IPS DF 4.7 (cell line): ENCODE results near the gene CRPPA.
"Not testable (repeated sequence)": the region's sequence is repeated elsewhere in the genome, so short reads cannot be mapped to it uniquely, and the experiment has no call there.

Experiments
- DNase-seq: peaks from one replicate; pipeline ENCODE4 v3.0.0-alpha.2; 2013; ENCODE audit warnings: low spot score; ENCODE audit errors: extremely low read depth

Gene CRPPA

DNA sequence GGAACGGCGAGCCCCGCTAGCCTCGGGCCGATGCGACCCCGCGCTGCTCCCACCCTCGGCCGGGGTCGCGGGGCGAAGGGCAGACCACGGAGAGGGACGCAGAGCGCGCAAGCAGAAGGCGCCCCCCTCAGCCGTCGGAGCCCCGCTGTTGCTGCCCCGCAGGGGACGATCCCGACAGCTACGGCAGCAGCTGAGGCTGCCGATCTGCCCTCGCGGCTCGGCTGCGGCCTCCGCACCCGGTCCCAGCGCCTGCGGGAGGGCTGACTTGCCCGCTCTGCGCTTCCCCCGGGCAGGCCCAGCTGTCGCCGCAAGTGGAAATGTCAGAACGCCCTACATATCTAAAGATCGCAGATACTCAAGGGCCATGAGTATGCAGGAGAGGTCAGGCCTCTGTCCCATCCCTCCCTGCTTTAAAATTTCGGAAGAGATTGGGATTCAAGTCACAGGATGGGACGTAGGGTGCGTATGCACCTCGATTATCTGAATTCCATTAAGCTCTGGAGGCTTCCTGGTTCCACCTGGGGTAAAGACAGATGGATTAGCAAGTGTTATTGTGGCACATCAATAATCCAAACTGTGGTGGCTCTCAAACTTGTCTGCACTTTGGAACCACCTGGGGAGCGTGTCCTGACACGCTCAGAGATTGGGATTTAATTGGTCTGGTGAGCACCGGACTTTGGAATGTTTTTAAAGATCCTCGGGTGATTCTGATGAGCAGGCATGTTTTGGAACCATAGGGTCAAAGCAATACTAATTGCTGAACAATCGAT lies at the start of gene CRPPA:
TSS of gene CRPPA (minus strand) at position 206 of the 770 bp plus-strand sequence. CDS start 216 bp downstream, outside the sequence.
- DNase-seq: no peak

DNA sequence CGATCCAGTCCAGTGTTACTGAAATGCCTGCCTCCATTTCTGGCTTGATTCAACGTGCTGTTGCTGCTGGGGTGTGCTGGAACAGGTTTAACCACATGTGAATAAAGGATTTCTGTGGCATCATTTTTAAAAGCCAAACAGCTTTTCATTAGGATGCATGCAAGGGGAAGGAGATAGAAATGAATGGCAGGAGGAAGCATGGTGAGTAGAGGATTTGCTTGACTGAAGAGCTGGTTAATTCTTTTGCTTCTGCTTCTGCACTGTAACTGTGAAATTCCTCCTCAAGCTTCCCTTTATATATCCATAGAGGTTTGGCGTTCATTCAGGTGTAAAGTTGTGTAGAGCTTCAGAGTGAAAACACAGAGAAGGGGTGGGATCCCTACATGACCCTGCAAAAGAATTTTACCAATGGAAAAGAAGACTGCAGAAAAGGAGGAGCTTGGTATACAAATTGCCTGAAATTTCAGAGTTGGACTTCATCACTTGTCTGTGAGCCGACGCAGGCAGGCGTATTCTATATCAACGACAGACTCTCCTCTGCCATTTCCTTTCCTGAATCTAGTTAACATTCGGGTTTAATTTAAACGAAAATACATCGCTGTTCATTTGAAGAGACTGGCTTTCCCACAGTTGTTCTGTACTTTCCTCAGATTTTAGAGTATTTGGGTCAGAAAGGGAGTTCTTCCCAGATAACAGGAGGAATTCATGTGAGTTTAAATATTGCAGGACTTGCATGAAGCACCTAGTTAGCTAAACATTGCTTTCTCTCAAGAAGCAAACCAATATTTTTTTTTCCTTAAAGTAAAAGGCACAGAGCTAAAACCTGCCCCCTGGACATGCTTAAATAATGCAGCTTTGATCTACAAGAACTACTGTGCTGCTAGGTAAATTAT lies 44.4 kb upstream of the CRPPA start, which contains the start of gene SOSTDC1:
TSS of gene SOSTDC1 (minus strand) at position 270 of the 893 bp plus-strand sequence. CDS start at position 200, 70 bp downstream.
- DNase-seq: no peak

DNA sequence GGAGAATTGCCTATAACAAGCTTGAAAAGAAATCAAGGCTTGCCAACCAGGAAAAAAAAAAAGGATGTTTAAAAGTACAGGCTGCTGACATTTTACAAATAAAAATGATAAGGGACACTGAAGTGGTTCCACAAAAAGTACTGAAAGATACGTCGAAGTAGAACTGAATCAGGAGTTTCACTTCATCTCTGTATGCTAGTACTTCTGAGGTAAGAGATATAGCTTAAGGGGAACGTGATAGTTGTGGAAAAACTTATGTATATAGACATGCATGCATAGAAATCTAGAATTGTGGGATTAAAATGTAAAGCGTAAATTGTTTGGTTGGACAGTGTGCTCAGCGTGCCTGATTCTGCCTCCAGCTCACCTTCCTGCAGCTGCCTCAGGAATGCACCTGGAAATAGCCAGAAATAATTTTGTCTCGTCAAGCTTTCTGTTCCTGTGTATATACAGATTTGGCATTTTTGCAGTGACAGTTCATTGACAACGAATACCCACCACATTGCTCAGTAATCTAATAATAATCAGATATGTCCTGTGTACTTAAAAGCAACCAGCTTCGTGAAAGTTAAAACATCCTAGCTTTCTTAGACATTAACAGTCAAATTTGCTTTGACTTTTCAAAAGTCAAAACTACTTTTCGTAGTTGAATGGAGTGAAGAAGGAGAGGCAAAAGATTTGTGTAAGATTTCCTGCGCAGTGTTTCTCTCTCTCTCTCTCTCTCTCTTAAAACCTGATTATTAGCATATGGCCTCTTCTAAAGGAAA lies 42.8 kb upstream of the CRPPA start:
- no peak for DNase-seq

DNA sequence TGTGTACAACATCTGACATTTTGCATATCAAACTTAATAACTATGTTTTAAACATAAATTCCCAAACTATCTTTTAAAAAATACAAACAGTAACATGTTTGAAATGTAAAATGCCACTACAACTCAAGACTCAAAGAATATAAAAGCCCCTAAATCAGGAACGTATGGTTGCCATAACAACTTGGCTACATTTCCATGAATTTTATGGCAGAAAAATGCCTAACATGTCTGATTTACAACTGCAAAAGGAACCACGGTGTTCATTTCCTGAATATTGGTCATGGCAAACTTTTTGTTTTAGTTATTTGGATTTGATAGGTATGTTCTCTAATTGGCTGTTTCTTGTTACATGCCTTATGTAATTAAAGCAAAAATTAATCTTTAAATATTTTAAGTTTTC lies 42.2 kb upstream of the CRPPA start:
- DNase-seq: no peak

DNA sequence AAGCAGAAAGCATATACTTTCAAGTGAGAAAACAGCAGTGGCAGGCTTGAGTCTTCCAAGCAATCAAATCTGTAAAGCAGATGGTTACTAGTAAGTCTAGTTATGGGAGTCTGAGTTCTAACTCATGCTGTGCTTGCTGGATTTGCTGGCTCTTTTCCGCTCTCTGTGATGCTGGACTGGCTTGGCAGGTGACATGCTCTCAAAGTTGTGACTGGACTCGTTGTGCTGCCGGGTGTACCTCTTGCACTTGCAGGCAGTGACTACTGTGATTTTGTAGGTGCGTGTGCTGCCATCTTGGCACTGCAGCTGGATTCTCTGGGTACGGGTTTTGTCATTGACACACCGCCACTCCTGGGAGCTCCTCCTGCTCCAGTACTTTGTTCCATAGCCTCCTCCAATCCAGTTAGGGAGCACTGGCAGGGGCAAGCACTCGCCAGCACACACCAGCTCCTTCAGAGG lies 41.1 kb upstream of the CRPPA start:
- DNase-seq: no peak

DNA sequence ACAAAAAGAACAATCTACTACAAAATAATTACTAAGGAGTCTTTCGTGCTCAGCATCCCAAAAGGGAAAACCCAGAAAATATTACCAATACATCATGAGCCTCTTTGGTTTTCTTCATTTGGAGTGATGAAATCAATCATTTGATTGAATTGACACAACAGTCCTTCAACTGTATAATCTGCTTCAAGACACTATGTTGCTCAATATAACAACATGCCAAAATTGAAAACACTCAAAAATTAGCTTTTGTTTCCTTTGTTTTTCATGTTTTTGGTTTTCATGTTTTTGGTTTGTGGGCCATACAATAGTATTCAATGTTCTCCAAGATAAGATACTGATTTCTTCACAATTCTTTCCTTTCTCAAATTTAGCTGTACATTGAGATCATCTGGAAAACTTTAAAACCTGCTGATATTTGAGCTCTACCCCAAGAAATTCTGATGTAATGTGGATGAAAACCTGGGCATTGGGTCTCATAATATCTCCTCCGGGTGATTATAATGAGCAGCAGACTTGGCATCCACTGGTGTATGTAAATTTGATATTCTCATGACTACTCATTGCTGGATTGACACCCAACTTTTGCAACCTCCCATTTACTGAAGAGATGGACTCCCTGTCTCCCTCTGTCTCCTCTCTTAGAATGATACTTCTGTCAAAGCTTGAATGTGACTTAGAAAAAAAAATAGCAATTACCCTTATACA lies 39.6 kb upstream of the CRPPA start:
- DNase-seq: no peak

DNA sequence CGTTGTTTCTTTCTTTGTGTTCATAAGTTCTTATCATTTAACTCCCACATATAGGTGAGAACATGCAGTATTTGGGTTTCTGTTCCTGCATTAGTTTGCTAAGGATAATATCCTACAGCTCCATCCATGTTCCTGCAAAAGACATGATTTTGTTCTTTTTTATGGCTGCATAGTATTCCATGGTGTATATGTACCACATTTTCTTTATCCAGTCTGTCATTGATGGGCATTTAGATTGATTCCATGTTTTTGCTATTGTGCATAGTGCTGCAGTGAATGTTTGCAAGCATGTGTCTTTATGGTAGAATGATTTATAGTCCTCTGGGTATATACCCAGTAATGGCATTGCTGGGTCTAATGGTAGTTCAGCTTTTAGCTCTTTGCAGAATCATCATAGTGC lies 35.0 kb upstream of the CRPPA start:
- DNase-seq: not testable (repeated sequence)

DNA sequence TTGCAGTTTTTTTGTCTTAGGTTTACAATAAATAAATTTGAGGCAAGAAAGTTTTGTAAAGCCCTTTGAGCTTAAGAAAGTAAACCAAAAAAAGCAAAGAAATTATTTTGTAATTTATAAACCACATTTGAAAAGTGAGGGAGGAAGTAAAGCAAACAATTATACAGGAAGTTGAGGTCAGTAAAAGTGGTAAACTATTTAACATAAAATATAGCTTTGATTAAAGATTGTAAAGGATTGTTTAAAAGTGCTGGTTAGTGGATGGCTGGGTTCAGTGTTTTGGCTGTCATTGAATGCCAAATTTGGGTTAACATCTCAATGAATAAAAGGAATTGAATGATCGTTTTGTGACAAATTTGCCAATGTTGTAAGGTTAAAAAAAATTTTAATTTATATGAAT lies 34.3 kb upstream of the CRPPA start:
- DNase-seq: no peak

DNA sequence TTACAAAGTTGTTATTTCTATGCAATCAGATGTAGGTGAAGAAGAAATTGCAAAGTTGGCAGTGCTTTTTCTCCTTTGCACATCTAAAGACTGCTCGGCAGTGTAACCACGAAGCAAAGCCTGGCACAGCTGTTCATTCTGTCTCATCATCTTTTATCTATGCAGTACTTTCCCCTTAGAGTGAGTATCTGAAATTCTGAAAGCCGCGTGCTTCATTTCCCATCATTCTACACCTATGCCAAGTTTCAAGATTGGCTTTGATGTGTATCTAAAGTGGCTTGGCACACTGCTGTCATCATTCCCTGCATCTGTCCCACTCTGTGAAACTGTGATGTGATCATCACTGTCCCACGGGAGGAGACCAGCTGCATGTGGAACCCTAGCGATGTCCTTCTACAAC lies 29.0 kb upstream of the CRPPA start:
- DNase-seq: no peak

DNA sequence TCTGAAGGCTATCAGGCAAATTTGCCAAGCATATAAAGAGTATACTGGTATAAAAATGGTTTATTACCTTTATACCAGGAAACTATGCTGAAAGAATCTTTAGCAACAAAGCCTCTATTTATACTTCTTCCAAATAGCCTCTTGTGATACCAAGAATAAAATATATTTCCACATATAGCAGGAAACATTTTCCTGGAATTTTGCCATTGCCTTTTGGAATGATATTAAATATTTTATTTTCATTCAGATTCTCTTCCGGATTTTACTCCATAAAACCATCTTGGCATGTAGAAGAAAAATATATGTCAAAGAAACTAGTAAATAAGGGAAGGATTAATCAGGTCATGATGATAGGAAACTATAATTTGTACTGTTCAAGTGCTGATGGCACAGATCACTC lies 26.5 kb upstream of the CRPPA start:
- DNase-seq: no peak

DNA sequence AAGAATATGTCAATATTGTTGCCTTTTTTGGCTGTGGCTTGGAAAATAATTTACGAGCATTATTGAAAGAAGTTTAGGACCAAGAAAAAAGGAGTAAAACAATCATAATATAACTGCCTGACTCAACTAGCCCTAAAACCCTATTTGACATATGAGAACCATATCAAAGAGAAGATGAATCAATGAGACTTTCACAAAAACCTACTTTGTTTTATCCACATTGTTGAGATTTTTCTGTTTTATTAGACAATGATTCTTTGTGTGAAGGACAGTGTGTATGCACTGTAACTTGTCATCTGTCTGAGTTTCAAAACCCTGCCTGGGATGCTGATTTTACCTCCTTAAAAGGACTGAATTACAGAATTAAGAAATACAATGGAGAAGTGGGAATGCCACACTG lies 25.2 kb upstream of the CRPPA start:
- no peak for DNase-seq

DNA sequence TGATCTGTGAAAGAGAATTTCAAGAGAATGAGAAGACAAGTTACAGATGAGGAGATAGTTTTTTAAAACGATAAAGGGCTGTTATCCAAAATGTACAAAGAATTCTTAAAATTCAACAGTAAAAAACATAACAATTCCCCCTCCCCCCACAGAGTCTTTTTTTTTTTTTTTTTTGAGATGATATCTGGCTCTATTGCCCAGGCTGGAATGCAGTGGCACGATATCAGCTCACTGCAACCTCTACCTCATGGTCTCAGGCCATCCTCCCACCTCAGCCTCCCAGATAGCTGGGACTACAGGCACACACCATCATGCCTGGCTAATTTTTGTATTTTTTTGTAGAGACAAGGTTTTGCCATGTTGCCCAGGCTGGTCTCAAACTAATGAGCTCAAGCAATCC lies 22.5 kb upstream of the CRPPA start:
- not testable (repeated sequence) for DNase-seq

DNA sequence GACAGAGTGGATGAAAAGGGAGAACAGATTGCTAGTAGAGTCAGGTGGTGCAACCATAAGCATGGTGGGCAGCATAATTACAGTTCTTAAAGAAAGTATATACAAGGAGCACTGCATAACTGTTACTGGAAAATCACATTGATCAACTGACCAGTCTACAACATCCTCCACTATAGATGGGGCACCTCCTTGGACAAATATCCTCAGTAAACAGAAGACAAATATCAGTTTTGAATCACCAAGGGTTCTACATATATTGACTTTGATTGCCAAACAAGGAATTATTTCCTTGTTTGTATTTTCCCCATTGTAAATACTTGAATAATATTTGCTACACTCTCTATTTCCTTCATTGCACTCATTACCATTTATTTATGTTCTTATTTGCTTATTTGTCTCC lies 17.6 kb upstream of the CRPPA start:
- no peak for DNase-seq

DNA sequence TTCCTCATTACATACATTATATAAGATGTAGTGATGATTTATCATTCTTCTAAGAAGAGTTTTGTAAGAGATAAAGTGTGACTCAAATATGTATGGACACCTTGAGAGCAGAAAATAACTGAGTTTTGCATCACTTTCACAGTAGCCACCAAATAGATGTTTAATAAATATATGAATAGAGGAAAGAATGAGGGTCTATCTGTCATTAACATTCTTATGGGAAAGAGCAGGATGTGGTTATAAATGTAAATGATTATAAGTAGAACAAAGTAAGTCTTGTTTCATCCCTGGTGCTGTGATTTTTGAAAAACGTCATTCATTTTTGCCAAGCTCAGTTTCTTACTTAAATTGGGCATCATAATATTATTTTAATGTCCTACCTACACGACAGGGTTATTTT lies 15.0 kb upstream of the CRPPA start:
- DNase-seq: no peak

DNA sequence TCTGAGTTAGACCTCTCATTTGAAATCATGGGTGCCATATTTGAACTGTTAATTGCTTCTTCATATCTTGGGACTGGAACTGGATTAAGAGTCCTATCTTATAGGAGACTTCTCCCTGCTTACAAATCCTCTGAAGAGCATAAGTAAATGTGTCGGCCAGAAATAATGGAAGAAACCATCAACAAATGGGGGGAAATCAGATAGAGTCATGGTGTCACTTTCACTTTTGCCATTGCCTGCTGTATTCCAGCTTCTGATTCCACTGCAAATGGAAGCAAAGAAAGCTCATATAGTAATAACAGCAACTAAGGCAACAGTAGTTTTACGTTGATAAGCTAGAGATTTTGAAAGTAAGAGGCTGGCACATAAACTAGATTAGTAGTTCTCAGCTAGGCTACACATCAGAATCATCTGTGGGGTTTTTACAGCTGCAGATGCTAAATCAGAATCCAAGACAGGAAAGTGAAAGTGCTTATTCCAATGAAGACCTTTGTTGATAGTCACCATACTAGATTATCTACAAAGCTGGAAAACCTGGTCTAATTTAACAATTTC lies 12.3 kb upstream of the CRPPA start:
- DNase-seq: no peak

DNA sequence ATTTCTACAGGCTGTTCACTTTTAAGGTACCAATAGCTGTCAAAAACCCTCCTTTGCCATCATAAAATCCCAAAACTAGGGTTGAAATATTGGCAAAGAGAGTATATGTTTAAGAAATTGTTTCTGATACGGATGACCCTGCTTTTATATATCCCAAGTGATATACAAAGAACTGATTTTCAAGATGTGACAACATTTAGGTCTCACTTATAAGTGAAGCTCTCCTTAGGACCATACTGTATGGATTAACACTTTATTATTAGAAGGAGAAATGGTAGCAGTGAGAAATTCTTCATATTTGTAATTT lies 11.0 kb upstream of the CRPPA start:
- no peak for DNase-seq

DNA sequence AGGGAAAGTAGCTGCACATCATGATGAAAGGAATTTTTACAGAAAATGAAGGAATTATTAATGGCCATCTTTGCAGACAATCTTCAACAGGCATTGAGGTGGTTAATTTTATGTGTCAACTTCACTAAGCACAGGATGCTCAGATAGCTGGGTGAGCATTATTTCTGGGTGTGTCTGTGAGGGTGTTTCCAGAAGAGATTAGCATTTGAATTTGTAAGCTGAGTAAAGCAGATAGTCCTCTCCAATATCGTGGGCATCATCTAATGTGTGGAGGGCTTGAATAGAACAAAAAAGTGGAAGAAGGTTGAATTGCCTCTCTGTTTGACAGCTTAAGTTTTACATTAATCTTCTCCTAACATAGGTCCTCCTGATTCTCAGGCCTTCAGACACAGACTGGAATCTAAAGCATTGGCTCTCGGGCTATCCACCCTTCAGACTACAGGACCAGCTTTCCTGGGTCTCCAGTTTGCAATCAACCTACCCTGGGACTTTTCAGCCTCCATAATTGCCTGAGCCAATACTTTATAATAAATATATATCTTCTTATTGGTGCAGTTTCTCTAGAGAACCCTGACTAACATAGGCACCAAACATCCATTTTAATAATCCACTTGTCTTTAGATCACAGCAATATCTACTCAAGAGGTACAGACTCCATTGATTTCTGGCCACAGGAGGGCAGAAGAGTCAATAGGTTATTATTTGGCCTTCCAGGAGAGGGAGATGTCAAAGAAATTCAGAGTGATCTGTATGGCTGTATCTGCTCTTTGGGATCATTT lies 10.5 kb upstream of the CRPPA start:
- DNase-seq: no peak

DNA sequence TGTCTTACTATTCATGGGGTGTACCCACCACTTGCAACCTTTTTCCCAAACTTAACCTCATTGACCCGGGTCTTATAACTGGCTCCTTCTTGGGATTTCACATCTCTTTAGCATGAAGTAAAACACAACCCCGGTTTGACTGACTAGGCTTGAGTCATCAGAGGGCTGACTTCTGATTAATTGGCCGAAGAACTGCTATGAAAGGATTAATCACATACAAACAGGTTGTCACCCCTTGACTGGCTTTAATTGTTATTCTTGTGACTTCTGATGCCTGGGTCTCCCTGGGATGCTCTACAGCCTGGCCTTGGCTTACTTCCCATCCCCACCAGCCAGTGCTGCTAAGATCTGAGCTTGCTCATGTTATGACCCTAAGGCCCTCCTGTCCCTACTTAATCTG lies 8.8 kb upstream of the CRPPA start:
- DNase-seq: no peak

DNA sequence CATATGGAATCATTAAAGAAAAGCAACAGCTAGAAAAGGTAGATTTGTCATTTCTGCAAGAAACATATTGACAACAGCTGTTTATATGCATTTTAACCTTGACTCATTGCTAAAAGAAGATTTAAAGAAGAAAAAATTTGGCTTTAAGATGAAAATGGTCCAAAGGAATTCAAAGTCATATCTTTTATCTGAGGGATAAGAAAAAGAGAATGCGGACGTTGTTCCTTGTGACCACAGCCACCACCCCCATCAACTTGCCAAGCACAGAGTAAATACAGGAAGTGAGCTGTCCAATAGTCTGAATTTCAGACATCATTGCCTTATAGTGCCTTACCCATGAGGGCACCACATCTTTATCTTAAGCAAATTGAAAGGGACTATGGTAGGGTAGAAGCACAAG lies 7.3 kb upstream of the CRPPA start:
- no peak for DNase-seq

DNA sequence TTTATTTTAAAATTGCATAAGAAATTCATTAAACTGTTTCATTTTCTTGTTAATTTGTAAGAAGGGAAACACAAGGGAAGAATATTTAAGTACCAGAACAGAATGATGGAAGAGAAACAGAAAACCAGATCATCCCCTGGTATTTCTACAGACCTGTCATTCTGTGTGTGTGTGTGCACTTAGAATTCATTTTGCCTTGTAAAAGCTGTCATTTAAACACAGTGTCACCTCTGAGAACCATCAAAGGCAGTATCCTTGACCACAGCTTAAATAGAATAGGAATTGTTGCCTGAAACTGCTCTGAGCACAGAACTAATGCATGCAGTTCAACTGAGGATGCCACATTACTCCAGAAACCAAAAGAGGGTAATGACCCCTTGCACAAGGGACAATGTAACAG lies 6.8 kb upstream of the CRPPA start:
- DNase-seq: no peak
